Activated CD8-positive, alpha-beta memory T cell treated with anti-CD3 and anti-CD28 coated beads for 4 hours (primary cell): Measurements from ENCODE around the gene SMIM10L2A.
"Not testable (repeated sequence)": the region's sequence is repeated elsewhere in the genome, so short reads cannot be mapped to it uniquely, and the experiment has no call there.

Experiments used
- DNase-seq, 2 donors: peaks; one replicate each; pipeline ENCODE4 v3.0.0-alpha.2; 2020; ENCODE audit warnings: low read depth in 2 of 2

The SMIM10L2A gene

GRCh38 chrX:135422810-135423168 is 1.0 kb downstream of the SMIM10L2A start:
- not testable (repeated sequence) for DNase-seq

GRCh38 chrX:135423173-135423864 is 1.6 kb downstream of the SMIM10L2A start:
- DNase-seq, result not testable (repeated sequence)

GRCh38 chrX:135424469-135424868 is 2.7 kb downstream of the SMIM10L2A start:
- no peak for DNase-seq

GRCh38 chrX:135425026-135425965 is 3.6 kb downstream of the SMIM10L2A start:
- no peak for DNase-seq

GRCh38 chrX:135429429-135429828 is 7.7 kb downstream of the SMIM10L2A start:
- no peak for DNase-seq

GRCh38 chrX:135431886-135432285 is 10.1 kb downstream of the SMIM10L2A start:
- no peak for DNase-seq

GRCh38 chrX:135432453-135432852 is 10.7 kb downstream of the SMIM10L2A start:
- no peak for DNase-seq

GRCh38 chrX:135432881-135433521 is 11.3 kb downstream of the SMIM10L2A start:
- DNase-seq, result no peak

- no peak for DNase-seq
Observed at GRCh38 chrX:135433531-135434257, 11.9 kb downstream of the SMIM10L2A start.

GRCh38 chrX:135434258-135435138 is 12.8 kb downstream of the SMIM10L2A start:
- DNase-seq, result no peak

GRCh38 chrX:135435139-135435922 is 13.6 kb downstream of the SMIM10L2A start:
- no peak for DNase-seq

- DNase-seq, result no peak
Observed at GRCh38 chrX:135435933-135436332, 14.2 kb downstream of the SMIM10L2A start.

- DNase-seq, result no peak
Observed at GRCh38 chrX:135436456-135436855, 14.7 kb downstream of the SMIM10L2A start.

- no peak for DNase-seq
Observed at GRCh38 chrX:135436966-135437866, 15.5 kb downstream of the SMIM10L2A start.

GRCh38 chrX:135437867-135438733 is 16.4 kb downstream of the SMIM10L2A start:
- DNase-seq, result no peak

GRCh38 chrX:135438734-135439043 is 16.9 kb downstream of the SMIM10L2A start:
- no peak for DNase-seq

- DNase-seq, result no peak
Observed at GRCh38 chrX:135449637-135450550, 28.1 kb downstream of the SMIM10L2A start.
